ENCODE results near the gene TOMM70.
"Not testable (repeated sequence)": the region's sequence is repeated elsewhere in the genome, so short reads cannot be mapped to it uniquely, and the experiment has no call there.

Gene TOMM70

GRCh38 chr3:100400780-100401673 lies at the start of gene TOMM70, which contains the start of gene LNP1:
TSS of gene TOMM70 (minus strand) at chr3:100401089. CDS start at chr3:100400949, 140 bp downstream.
TSS of gene LNP1 (plus strand) at chr3:100401539. CDS start at chr3:100429730, 28,191 bp downstream.
- DNase-seq: peak; percentile 97 to 98 (median 98)

- DNase-seq: no peak
These were observed 48.3 kb upstream of the TOMM70 start for GRCh38 chr3:100449214-100449613.

GRCh38 chr3:100448079-100448478 lies 47.2 kb upstream of the TOMM70 start:
- no peak for DNase-seq

- not testable (repeated sequence) for DNase-seq
These were observed 46.2 kb upstream of the TOMM70 start for GRCh38 chr3:100447067-100447466.

- DNase-seq: no peak
These were observed 42.8 kb upstream of the TOMM70 start for GRCh38 chr3:100443690-100444089.

- no peak for DNase-seq
These were observed 40.0 kb upstream of the TOMM70 start for GRCh38 chr3:100440895-100441294.

- no peak for DNase-seq
These were observed 37.7 kb upstream of the TOMM70 start for GRCh38 chr3:100438623-100438974.

- peak; percentile 17 to 32 (median 22) for DNase-seq
These were observed 37.1 kb upstream of the TOMM70 start for GRCh38 chr3:100437721-100438622.

- peak in 1 of 3 donors; percentile 19 for DNase-seq
These were observed 36.1 kb upstream of the TOMM70 start for GRCh38 chr3:100436951-100437350.

GRCh38 chr3:100429187-100429716 lies 28.4 kb upstream of the TOMM70 start:
- no peak for DNase-seq

GRCh38 chr3:100427699-100428098 lies 26.8 kb upstream of the TOMM70 start:
- no peak for DNase-seq

GRCh38 chr3:100426067-100426682 lies 25.3 kb upstream of the TOMM70 start:
- DNase-seq: no peak

GRCh38 chr3:100425316-100425715 lies 24.4 kb upstream of the TOMM70 start:
- no peak for DNase-seq

GRCh38 chr3:100424261-100424660 lies 23.4 kb upstream of the TOMM70 start:
- no peak for DNase-seq

- DNase-seq: no peak
These were observed 22.7 kb upstream of the TOMM70 start for GRCh38 chr3:100423611-100424010.

GRCh38 chr3:100420885-100421284 lies 20.0 kb upstream of the TOMM70 start:
- DNase-seq: no peak

GRCh38 chr3:100419406-100419805 lies 18.5 kb upstream of the TOMM70 start:
- peak; percentile 39 to 63 (median 56) for DNase-seq

GRCh38 chr3:100416863-100417262 lies 16.0 kb upstream of the TOMM70 start:
- no peak for DNase-seq

GRCh38 chr3:100416176-100416575 lies 15.3 kb upstream of the TOMM70 start:
- no peak for DNase-seq

GRCh38 chr3:100413613-100414012 lies 12.7 kb upstream of the TOMM70 start:
- DNase-seq: no peak

GRCh38 chr3:100412912-100413590 lies 12.2 kb upstream of the TOMM70 start:
- no peak for DNase-seq
